GM12892 (cell line): ENCODE data around the gene SOX13.

Experiments
- POLR2A ChIP-seq: IDR thresholded peaks from 2 replicates; pipeline ENCODE4 v1.6.1; 2011; ENCODE audit warnings: low read depth, low read length, control low read depth
- POLR2AphosphoS5 ChIP-seq: IDR thresholded peaks from 2 replicates; pipeline ENCODE4 v1.6.1; 2011; ENCODE audit warnings: low read depth, low read length, control low read depth
- TAF1 ChIP-seq: IDR thresholded peaks from 2 replicates; pipeline ENCODE4 v1.6.1; 2011; ENCODE audit warnings: low read depth, mild to moderate bottlenecking, control low read depth, low read length, borderline replicate concordance

DNA sequence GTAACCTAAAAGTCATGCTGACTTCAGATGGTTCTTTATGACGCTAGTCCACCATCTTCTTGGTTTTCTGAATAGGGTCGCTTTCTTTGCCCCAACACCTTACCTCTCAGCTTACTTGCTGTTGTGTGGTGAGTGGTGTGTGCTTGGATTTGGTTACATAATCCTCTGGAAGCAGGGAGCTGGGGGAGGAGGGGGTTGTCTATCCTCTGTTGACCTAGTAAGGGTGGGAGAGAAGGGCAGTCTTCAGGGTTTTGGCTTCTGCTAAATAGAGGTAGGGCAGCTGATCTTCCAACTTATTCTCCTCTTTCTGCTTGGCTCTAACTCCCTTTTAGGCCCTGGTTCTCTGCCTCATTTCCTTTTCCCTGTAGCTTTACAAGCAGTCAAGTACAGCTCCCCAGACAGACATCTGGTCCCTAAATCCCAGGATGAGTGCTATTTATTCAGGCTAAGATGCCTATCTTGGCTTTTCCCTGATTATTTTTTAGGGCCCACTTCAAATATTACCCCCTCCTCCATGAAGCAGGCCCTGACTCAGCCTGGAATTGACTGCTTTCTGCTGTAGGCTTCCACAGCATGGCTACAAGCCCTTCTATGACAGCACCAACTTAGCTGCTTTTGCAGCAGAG, 99.6 kb downstream of the SOX13 start:
- TF ChIP-seq POLR2AphosphoS5, result no peak
- no peak for TF ChIP-seq TAF1
- no peak for TF ChIP-seq POLR2A
